ENCODE results near the gene SPDYE4.

Gene SPDYE4

DNA sequence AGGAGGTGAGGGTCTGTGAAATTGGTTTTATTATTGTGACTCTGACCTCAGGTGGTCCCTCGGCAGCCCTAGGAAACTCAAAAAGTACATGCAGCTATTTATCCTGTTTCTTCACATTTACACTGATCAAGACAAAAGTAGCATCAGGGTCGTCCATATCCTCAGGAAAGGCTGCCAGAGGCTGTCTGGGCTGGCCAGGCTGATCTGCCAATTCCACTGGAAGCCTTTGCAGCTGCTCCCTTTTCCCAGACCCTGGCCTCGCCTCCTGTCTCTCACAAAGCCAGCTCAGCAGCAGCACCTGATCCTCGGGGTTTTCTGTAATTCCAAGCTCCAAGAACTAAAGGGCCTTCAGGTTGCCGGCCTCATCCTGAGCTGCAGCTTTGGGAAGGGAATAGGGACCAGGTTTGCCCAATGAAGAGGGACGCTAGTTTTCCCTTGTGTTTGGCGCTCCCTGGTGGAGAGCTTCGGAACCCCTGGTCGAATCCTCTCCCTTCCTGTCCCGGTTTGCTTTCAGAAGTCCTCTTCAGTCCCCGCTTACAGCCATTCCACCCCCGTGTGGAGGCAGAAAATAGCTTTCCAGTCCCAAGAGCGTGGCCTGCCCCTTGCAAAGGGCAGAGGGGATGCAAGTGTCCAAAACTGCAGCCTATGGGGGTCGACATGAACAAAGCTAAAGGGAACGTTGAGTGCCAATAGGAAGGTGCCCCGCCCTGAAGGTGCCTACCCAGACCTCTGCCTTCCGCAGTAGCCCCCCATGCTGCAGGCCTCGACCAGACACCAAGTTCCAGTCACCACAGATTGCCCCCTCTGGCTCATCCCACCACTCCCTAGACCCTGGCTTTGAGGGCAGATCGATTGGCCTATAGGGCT is 27.4 kb upstream of the SPDYE4 start:
- DNase-seq (ENCODE audit: low spot score) = peak; percentile 88

DNA sequence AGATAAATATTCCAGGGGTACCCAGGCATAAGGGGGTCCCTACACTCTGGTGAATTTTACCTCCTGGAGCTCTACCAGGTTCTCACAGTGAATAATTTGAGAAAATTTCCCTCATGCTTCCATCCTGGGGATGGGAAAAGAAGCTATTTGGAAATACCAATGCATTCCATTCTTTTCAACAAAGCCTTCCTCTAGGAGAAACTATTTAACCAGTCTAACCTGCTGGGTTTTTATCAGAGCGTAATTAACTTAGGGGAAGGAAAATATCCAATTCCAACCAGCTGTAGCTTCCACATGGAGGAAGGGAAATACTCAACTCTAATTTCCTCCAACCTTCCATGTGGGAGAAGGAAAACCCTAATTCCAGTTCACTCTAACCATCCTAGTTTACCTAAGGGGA is 23.8 kb upstream of the SPDYE4 start:
- DNase-seq (ENCODE audit: low spot score) = no peak

DNA sequence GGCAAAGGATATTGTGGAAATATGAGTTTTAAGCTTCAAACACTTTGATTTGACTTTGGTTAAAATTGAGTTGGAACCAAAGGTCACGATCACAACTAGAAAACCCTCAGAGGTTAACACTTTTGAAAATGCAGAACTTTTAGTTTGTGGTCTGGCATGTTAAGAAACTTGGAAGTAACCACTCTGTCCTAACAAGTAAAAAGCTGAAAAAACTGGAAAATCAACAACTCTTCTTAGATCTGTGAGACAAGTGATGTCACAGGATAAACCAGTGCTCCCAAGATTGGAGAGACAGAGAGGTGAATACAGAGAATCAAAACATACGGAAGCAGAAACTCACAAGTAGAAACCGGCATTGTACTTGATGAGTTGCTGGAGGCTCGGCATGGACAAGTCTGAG is 23.4 kb upstream of the SPDYE4 start:
- DNase-seq (ENCODE audit: low spot score) = no peak

DNA sequence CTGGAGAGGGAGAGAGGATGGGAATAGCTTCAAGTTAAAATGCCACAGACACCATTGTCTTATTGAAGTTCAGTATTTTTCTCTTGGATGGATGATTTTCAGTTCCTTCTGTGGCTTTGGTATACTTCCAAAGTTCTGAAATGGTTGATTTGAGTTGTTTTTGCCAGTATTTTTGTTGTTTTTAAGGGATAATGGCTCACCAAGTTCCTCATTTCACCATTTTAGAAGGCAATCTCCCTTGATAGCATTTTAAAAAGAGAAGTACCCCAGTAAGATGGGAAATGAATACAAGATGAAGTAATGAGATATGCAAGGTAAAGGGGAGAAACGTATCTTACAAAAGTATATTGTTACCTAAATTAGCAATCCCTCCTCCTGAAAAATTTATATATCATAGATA is 18.5 kb upstream of the SPDYE4 start:
- DNase-seq (ENCODE audit: low spot score) = no peak

DNA sequence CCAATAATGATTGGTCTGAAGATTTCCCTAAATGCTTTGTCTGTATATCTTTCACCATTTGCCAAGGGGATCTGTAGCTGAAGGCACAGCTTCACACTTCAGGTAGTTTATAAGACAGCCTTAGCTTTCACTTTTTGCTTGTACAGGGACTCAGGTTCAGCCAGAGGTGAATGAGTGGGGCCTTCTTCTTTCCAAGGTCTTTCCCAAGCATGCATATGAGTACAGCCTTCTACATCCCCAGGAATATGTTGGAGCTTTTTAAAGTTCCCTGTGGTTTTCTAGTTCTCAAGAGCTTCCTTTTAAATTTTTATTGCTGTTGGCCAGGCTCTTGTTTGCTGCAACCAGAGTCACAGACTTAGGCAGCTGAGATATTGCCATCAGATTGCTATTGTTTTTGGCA is 17.9 kb upstream of the SPDYE4 start:
- DNase-seq (ENCODE audit: low spot score) = no peak

DNA sequence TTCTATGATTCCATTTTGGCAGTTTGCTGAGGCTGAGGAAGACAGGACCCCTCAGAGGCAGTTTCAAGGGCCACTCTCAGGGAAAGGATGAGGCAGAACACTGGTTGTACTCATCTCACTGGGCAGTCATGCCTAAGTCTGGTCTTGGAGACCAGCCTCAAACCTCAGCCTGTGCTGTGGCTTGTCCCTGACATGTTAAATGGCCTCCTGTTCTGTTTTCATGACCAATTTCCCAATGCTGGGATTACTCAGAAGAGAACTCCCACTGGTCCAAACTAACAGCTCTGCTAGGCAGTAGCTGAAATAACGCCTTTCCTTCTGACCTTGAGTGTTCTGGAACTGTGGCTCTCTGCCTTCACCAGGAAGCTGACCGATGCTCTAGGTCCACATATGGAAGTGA is 8.4 kb upstream of the SPDYE4 start:
- no peak for DNase-seq (ENCODE audit: low spot score)

DNA sequence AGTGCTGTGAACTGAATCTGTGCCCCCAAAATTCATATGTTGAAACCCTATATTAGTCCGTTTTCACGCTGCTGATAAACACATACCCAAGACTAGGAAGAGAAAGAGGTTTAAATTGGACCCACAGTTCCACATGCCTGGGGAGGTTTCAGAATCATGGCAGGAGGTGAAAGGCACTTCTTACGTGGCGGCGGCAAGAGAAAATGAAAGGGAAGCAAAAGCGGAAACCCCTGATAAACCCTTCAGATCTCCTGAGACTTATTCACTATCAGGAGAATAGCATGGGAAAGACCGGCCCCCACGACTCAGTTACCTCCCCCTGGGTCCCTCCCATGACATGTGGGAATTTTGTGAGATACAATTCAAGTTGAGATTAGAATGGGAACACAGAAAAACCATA is 3.7 kb upstream of the SPDYE4 start:
- DNase-seq (ENCODE audit: low spot score) = no peak

DNA sequence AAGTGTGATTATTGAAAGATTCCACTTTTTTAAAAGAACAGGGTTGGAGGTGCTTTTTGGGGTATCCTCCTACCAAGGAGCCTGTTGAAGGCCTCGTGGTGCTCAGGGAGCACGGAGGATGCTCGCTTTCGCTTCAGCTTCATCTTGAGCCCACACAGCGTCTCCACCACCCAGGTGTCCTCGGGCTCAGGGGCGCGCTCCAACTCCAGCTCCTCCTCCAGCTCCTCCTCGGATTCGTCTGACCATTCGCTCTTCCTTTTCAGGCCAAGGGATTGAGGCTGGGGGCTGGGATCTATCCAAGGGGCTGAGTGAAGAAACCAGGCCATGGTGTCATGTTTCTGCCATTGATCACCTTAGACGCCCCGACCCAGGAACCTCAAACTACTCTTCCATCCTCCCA is 1.2 kb downstream of the SPDYE4 start:
- DNase-seq (ENCODE audit: low spot score) = no peak

DNA sequence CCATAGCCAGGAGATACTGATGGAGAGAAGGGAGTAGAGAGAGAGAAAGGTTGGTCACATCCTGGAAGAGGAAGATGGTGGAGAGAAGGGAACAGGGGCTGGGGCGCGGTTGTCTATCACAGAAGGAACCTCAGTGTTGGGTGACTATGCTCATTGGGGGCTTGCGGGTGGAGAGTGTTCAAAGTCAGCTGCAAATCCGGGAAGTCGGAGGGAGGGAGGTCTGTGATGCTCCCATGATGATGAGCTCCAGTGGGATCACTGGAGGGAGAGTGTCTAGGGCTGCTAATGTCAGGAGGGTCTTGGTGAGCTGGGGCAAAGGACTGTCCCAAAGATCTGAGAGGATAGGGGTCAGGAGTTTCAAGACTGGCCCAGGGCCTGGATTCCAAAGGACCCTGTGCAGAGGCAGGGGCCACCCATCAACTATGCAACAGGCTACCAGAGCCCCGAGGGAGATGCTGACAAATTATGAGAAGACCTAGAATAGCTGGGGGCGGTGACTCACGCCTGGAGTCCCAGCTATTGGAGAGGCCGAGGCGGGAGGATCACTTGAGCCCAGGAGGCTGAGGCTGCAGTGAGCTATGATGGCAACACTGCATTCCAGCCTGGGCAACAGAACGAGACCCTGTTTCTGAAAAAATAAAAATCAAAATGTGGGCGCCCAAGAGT is 2.6 kb downstream of the SPDYE4 start:
- no peak for DNase-seq (ENCODE audit: low spot score)

DNA sequence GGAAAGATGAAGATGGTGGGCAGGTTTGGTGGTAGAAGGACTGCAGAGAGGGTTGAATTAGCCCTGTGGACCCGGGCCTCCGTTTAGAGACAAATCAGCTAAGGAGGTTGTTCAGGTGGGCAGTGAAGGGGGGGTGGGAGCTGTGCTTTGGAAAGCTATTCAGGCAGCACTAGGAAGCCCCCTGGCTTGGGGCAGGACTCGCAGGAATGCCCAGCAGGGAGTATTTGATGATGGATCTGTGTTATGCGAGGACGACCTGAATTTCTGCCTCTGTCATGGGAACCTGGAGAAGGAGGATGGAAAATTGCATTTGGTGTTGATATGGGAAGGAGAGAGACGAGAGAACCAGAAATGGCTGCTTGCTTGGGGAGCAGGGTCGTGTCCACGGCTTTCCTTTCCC is 3.5 kb downstream of the SPDYE4 start:
- no peak for DNase-seq (ENCODE audit: low spot score)

DNA sequence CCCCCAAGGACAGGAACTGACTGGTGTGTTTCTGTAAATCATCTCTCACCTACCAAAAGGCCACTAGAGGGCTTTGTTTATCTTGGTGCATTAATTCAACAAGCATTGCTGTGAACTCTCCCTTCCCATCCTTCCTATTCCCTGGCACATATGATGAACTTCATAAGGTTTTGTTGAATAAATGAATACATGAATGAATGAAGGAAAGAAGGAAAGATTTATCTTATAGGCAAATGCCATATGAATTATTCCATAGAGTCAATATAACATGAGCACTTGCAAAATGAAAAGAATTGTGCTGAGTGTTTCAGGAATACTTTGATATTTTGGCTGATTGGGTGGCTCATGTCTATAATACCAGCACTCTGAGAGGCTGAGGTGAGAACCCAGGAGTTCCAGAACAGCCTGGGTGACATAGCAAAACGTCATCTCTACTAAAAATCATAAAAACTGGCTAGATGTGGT is 4.3 kb downstream of the SPDYE4 start:
- DNase-seq (ENCODE audit: low spot score) = peak; percentile 48

DNA sequence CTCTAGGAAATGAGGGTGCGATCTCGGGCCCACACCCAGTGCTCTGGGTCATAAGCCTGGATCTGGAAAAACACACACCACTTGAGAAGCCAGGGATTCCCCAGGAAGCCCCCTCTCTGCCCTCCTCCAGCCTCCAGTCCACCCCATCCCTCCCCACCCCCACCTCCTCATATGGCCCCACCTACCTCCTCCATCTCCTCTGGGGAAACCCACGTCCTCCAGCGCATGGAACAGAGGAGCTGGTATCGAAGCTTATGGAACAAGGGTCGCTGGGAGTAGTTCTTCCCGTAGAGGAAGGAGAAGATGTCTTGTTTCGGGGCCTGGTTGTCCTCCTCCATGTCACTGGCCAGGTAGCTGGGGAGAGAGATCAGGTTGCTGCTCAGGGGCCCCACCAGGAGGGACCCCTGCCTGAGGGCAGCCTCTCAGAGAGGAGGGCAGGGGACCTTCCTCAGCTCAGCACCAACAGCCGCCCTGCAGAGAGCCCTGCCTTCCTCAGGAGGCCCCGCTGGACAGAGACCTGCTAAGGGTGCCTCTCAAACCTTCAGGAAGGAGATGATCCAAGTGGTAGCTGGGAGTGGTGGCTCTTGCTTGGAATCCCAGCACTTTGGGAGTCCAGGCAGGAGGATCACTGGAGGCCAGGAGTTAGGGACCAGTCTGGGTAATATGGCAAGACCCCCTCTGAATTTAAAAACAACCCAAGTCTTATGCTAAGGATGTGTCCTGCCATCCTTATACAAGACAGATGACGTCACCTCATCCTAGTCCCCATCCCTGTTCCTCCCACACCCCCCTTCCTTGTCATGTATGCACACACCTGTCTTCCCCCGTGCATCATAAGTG is 5.0 kb downstream of the SPDYE4 start:
- DNase-seq (ENCODE audit: low spot score) = no peak

DNA sequence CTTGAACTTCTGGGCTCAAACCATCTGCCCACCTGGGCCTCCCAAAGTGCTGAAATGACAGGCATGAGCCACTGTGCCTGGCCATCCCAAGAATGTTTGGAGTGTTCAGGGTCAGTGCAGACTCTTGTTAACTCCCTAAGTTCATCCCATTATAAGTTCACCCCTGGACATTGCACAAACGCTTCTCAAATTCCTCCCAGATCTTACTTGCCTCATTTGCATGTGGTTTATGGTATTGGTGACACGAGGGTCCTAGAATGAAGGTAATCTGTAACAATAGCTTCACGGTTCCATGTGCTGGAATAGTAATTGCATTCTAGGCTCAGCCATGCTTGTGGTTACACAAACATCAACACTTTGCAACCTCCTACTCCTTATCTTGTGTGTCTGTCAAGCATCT is 8.7 kb downstream of the SPDYE4 start:
- no peak for DNase-seq (ENCODE audit: low spot score)

DNA sequence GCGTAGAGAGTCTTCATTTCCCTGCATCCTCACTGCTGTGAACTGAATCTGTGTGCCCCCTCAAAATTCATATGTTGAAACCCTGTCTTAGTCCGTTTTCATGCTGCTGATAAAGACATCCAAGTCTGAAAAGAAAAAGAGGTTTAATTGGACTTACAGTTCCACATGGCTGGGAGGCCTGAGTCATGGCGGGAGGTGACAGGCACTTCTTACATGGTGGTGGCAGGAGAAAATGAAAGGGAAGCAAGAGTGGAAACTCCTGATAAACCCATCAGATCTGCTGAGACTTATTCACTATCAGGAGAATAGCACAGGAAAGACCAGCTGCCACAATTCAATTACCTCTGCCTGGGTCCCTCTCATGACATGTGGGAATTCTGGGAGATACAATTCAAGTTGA is 10.6 kb downstream of the SPDYE4 start:
- no peak for DNase-seq (ENCODE audit: low spot score)

DNA sequence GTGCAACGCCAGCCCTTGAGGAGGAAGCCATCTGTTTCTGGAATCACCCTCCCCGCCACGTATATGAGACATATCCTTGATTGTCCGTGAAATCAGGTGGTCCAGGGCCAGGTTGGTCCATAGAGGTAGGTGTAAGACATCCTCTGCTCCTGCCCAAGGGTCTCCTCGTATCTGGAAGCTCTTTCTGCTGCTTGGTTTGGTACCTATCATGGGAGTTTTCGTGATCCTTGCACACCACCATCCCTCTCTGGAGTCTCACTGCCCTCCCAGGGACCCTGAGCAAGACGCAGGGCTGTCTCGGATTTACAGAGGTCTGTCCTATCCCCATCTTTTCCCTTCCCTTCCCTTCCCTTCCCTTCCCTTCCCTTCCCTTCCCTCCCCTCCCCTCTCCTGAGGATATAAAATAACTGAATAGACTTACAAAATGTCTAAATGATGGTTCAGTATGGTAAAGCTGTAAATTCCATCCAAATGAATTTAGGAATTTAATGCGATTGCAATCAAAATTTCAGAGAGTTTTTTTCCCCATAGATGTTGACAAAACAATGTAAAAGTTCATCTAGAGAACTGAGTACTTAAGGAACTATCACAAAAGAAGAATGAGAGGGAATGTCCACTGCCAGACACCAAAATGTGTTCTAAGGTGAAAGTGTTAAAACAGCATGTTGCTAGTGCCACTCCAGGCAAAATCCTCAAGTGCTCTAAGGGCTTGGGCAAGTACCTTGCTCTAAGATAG is 11.7 kb downstream of the SPDYE4 start:
- no peak for DNase-seq (ENCODE audit: low spot score)

DNA sequence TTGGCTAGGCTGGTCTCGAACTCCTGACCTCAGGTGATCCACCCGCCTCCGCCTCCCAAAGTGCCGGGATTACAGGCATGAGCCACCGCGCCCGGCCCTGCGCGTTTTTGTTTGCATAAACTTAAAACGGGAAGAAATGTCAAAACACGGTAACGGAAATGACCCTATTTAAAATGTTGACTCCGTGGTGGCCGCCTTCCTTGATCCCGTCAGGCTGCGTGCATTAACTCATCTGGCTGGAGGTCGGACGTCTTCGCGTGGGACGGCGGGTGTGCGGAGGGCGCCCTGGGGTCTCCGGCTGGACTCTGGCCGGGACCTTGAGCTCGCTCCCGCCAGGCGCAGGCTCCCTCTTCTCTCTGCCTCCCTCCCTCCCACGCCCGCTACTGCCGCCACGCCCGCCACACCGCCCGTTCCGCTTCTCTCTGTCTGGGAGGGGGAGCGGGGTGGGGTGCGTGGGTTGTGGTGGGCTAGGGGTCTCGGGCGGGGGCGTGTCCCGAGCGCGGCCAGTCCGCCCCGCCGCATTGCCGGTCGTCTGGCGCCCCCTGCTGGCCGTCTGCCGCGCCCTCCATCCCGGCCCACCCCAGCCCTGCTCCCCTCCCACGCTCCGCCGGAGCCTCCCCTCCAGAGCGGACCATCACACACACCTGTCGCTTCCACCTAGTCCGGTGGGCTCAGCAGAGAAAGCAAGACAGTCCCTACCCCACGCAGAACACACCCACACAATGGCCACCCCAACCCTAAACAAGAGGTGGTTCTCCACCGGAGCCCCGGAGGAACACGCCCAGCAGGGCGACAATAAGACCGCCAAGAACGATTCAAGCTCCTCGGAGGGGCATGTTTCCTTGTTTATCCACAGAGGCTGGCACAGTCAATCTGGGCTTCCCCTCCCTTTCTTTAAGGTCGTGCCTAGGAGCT is 12.5 kb downstream of the SPDYE4 start:
- DNase-seq (ENCODE audit: low spot score) = peak; percentile 94

DNA sequence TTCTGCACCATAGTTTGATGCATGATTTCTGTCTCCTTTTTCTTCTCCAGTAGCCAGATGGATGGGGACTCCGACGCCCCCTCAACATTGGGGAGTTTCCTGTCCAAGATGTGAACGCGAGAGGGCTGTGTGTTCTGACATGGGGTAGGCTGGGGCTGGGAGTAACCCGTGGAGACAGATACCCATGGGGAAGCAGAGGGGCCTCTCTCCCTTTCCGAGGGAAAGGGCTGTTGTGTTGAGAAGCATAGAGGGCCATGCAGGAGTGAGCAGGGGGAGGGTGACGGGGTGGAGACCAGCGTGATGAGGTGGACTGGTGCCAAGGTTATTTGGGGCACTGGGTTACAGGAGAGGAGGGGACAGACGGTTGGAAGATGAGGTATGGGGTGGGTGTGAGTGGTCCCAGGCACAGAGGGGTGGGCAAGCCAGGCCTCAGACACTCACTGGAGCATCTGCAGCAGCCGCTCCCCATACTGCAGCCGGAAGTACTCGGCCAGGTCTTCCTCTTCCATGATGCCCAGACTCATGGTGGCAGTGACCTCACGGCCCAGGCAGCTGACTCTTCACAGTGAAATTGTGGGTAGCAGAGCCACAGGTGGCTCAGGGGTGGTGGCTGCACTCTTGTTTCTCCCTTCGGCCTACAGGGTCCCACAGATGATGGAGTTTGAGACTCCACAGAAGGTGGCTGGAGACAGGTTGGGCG is 14.1 kb downstream of the SPDYE4 start:
- DNase-seq (ENCODE audit: low spot score) = no peak

DNA sequence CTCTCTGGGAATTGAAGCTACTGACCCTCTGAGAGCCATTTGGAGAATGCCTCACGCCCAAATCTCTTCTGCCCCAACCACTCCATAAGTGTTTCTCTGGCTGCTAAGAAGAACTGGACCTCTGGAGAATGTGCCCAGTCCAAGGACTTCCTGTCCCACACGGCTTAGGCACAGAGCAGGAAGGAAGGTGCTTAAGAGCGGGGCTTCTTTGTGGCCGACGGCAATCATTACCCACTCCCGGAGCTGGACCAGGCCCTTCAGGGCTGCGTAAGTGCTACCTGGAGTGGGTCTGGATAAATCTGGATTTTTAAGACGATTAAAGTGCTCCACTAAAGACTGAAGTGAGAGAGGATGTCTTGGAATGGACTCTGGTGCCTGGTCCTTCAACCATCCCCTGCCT is 15.5 kb downstream of the SPDYE4 start:
- DNase-seq (ENCODE audit: low spot score) = no peak

DNA sequence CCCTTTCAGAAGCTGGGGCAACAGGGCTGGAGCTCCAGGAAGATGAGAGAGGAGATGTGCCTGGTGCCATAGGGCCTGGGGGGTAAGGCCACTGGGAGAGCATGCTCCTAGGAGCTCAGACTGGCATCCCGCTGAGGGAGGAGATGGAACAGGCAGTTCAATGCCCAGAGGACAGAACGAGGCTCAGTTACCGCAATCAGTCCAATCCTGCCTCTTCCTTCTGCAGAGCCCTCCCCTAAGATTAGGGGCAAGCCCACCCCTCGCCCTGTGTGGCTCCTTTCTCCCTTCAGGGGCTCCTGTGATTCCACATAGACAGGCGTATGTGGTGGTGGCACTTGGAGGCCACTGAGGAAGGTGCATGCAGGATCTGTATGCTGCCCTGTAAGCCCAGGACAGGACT is 16.1 kb downstream of the SPDYE4 start:
- DNase-seq (ENCODE audit: low spot score) = no peak

DNA sequence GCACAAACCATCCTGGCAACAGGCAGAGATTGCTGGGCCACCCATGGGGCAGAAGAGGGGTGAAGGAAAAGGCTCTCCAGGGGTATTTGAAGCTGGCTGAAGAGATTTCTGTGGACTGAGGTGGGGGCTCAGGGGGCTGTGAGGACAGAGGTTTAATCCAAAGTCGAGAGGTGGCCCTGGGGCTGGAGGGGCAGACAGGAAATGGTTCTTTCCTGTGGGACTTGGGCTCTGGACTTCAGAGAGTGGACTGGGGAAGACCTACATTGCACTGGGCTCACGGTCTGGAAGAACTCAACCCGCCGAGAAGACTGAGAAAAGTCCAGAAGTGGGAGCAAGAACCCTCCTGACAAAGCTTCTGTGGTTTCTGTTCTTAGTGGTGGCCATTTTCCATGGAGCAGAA is 16.6 kb downstream of the SPDYE4 start:
- no peak for DNase-seq (ENCODE audit: low spot score)

Measured in AG20443 (cell line).